ENCODE results near the gene WAPL. TPM values are rescaled to one million over a fixed set of nuclear protein-coding genes. Genes with fewer than 3 reads are reported as not detected.

The WAPL gene
- total and polyA plus RNA-seq, 2 donors (not counting 1 experiment from before 2014, with no cell fraction given), result 8.3 to 42.8 TPM

- no peaks in the 10 kb centered on the region for H3K9me3 Mint-ChIP-seq (ENCODE audit: insufficient read depth)
- Histone ChIP-seq H3K9me3 (ENCODE audit: control extremely low read depth in 1 of 3, control insufficient read depth in 2 of 3, insufficient read depth in 1 of 3, low read length in 2 of 3) (peaks cover 0 to 3% (median 3%) of the 10 kb centered on the region in 3 donors), H3K4me2 (replicated peaks; ENCODE audit: low read depth, low read length, poor library complexity, severe bottlenecking) (no peak overlapping the region), H3K4me1 (ENCODE audit: control insufficient read depth in 2 of 2, insufficient read depth in 2 of 2, low read length in 2 of 2) (no peaks in the 10 kb centered on the region), H3K27ac (ENCODE audit: low read length in 2 of 2) (no peak overlapping the region), H4K20me1 (ENCODE audit: control insufficient read depth, insufficient read depth, low read length, poor library complexity, severe bottlenecking) (no peaks in the 10 kb centered on the region), H3K79me2 (ENCODE audit: control insufficient read depth, insufficient read depth, low read length) (no peaks in the 10 kb centered on the region), H3K36me3 (replicated peaks in 1 of 2; ENCODE audit: control extremely low read depth in 1 of 2, control insufficient read depth in 1 of 2, extremely low read depth in 1 of 2, insufficient read depth in 2 of 2, low read length in 1 of 2) (no peaks in the 10 kb centered on the region), H3K9ac (ENCODE audit: low read length) (no peak overlapping the region), H3K27me3 (replicated peaks in 1 of 4; ENCODE audit: control extremely low read depth in 1 of 4, control insufficient read depth in 3 of 4, insufficient read depth in 4 of 4, low read length in 3 of 4) (peaks cover 0 to 8% (median 2%) of the 10 kb centered on the region in 4 experiments), H3K4me3 (ENCODE audit: control extremely low read depth in 1 of 5, extremely low read depth in 1 of 5, insufficient read depth in 1 of 5, low read depth in 2 of 5, low read length in 4 of 5) (no peak overlapping the region), H2AFZ (ENCODE audit: insufficient read depth, low read depth, low read length, poor library complexity, severe bottlenecking) (no peak overlapping the region)
- H3K4me3 Mint-ChIP-seq, result no peak overlapping the region
- no CpG with 5 or more reads among the region's 5 CpGs for WGBS (ENCODE audit: insufficient coverage)
- intact Hi-C loops (cut with micrococcal nuclease), result no loop called here
- TF ChIP-seq, protein P1, sequence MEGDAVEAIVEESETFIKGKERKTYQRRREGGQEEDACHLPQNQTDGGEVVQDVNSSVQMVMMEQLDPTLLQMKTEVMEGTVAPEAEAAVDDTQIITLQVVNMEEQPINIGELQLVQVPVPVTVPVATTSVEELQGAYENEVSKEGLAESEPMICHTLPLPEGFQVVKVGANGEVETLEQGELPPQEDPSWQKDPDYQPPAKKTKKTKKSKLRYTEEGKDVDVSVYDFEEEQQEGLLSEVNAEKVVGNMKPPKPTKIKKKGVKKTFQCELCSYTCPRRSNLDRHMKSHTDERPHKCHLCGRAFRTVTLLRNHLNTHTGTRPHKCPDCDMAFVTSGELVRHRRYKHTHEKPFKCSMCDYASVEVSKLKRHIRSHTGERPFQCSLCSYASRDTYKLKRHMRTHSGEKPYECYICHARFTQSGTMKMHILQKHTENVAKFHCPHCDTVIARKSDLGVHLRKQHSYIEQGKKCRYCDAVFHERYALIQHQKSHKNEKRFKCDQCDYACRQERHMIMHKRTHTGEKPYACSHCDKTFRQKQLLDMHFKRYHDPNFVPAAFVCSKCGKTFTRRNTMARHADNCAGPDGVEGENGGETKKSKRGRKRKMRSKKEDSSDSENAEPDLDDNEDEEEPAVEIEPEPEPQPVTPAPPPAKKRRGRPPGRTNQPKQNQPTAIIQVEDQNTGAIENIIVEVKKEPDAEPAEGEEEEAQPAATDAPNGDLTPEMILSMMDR (IDR thresholded peaks at IDR 0.05), result no peak
- no peak for TF ChIP-seq EZH2 (IDR thresholded peaks at IDR 0.05; ENCODE audit: borderline replicate concordance, insufficient read depth, low read depth, low read length, poor library complexity, severe bottlenecking)
- no peak for DNase-seq
- ChIA-PET CTCF (no interaction called here), POLR2A (no interaction called here)
- H3K27me3 Mint-ChIP-seq, result peaks cover 37% of the 10 kb centered on the region
- no peak overlapping the region for H3K27ac Mint-ChIP-seq
- H3K4me1 Mint-ChIP-seq, result no peaks in the 10 kb centered on the region
- ATAC-seq (ENCODE audit: low read depth), result no peak
Observed at GRCh38 chr10:86553213-86553612, 31.6 kb upstream of the WAPL start.

GRCh38 chr10:86547296-86547695, 25.7 kb upstream of the WAPL start:
- Mint-ChIP-seq H3K4me1 (no peaks in the 10 kb centered on the region), H3K4me3 (no peak overlapping the region), H3K9me3 (ENCODE audit: insufficient read depth) (no peaks in the 10 kb centered on the region), H3K27me3 (peaks cover 20% of the 10 kb centered on the region), H3K27ac (no peak overlapping the region)
- H3K4me3 ChIP-seq (ENCODE audit: control extremely low read depth in 1 of 5, extremely low read depth in 1 of 5, insufficient read depth in 1 of 5, low read depth in 2 of 5, low read length in 4 of 5), result no peak overlapping the region
- H4K20me1 ChIP-seq (ENCODE audit: control insufficient read depth, insufficient read depth, low read length, poor library complexity, severe bottlenecking), result no peaks in the 10 kb centered on the region
- H3K27me3 ChIP-seq (replicated peaks in 1 of 4; ENCODE audit: control extremely low read depth in 1 of 4, control insufficient read depth in 3 of 4, insufficient read depth in 4 of 4, low read length in 3 of 4), result peaks cover 0 to 6% (median 2%) of the 10 kb centered on the region in 4 experiments
- no peaks in the 10 kb centered on the region for H3K36me3 ChIP-seq (replicated peaks in 1 of 2; ENCODE audit: control extremely low read depth in 1 of 2, control insufficient read depth in 1 of 2, extremely low read depth in 1 of 2, insufficient read depth in 2 of 2, low read length in 1 of 2)
- intact Hi-C loops (cut with micrococcal nuclease), result no loop called here
- H2AFZ ChIP-seq (ENCODE audit: insufficient read depth, low read depth, low read length, poor library complexity, severe bottlenecking), result no peak overlapping the region
- DNase-seq (no peak), ATAC-seq (ENCODE audit: low read depth) (no peak)
- H3K79me2 ChIP-seq (ENCODE audit: control insufficient read depth, insufficient read depth, low read length), result no peaks in the 10 kb centered on the region
- TF ChIP-seq, protein P1 (IDR thresholded peaks at IDR 0.05), result no peak
- no peak for TF ChIP-seq EZH2 (IDR thresholded peaks at IDR 0.05; ENCODE audit: borderline replicate concordance, insufficient read depth, low read depth, low read length, poor library complexity, severe bottlenecking)
- CTCF ChIA-PET, result interaction anchor here (1.1 kb wide), 1 partner anchor 38 kb away, joined by 3 read pairs; no protein-coding TSS in a partner anchor
- 100% methylated on average over 1 of the region's 2 CpGs for WGBS (ENCODE audit: insufficient coverage)
- no peak overlapping the region for H3K9ac ChIP-seq (ENCODE audit: low read length)
- peaks cover 0 to 7% (median 3%) of the 10 kb centered on the region in 3 donors for H3K9me3 ChIP-seq (ENCODE audit: control extremely low read depth in 1 of 3, control insufficient read depth in 2 of 3, insufficient read depth in 1 of 3, low read length in 2 of 3)
- H3K27ac ChIP-seq (ENCODE audit: low read length in 2 of 2), result no peak overlapping the region
- no peak overlapping the region for H3K4me2 ChIP-seq (replicated peaks; ENCODE audit: low read depth, low read length, poor library complexity, severe bottlenecking)
- POLR2A ChIA-PET, result no interaction called here
- no peaks in the 10 kb centered on the region for H3K4me1 ChIP-seq (ENCODE audit: control insufficient read depth in 2 of 2, insufficient read depth in 2 of 2, low read length in 2 of 2)
